ENCODE results near the gene LPAR1.
"Not testable (repeated sequence)": the region's sequence is repeated elsewhere in the genome, so short reads cannot be mapped to it uniquely, and the experiment has no call there.

LPAR1 gene

DNA sequence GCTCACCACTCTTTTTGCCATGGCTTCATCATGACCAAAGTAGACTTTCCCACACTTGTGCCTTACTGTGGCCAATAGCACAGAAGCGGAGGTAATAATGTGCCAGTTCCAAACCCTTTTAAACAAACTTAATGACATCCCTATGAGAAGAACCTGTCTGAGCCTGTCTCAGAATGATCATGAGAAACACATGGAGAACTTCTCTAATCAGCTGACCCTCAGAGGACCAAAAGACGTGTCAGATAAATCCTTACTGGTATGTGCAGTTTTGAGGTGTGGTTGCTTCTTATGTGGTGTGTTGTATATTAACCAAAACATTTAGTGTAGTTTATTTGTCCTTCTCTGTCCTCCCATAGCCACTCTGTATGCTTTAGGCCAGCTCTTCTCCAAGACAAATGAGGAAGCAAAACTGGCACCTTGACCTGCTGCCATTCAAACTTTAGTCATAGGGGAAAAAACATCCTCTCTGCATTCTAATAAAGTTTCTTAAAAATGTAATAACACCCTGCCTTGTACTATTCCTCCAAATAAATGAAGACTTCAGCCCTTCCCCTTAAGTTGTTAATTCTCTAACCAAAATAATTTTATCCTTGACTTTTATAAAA, 200.8 kb downstream of the LPAR1 start:
- DNase-seq (ENCODE audit: low read depth) = no peak

GRCh38 chr9:110835859-110836271, 202.4 kb downstream of the LPAR1 start:
- TF ChIP-seq, protein P1, sequence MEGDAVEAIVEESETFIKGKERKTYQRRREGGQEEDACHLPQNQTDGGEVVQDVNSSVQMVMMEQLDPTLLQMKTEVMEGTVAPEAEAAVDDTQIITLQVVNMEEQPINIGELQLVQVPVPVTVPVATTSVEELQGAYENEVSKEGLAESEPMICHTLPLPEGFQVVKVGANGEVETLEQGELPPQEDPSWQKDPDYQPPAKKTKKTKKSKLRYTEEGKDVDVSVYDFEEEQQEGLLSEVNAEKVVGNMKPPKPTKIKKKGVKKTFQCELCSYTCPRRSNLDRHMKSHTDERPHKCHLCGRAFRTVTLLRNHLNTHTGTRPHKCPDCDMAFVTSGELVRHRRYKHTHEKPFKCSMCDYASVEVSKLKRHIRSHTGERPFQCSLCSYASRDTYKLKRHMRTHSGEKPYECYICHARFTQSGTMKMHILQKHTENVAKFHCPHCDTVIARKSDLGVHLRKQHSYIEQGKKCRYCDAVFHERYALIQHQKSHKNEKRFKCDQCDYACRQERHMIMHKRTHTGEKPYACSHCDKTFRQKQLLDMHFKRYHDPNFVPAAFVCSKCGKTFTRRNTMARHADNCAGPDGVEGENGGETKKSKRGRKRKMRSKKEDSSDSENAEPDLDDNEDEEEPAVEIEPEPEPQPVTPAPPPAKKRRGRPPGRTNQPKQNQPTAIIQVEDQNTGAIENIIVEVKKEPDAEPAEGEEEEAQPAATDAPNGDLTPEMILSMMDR (IDR thresholded peaks at IDR 0.05; ENCODE audit: control insufficient read depth, insufficient read depth, low read depth, low read length, missing control alignments) = no peak
- no peak for DNase-seq (ENCODE audit: low read depth)
- H3K4me3 ChIP-seq (ENCODE audit: control insufficient read depth, low read depth, low read length) = no peak overlapping the region

More for the DNA sequence above, 200.8 kb downstream of the LPAR1 start:
- TF ChIP-seq, protein P1 (IDR thresholded peaks at IDR 0.05; ENCODE audit: control insufficient read depth, insufficient read depth, low read depth, low read length, missing control alignments) = no peak
- no peak overlapping the region for H3K4me3 ChIP-seq (ENCODE audit: control insufficient read depth, low read depth, low read length)

DNA sequence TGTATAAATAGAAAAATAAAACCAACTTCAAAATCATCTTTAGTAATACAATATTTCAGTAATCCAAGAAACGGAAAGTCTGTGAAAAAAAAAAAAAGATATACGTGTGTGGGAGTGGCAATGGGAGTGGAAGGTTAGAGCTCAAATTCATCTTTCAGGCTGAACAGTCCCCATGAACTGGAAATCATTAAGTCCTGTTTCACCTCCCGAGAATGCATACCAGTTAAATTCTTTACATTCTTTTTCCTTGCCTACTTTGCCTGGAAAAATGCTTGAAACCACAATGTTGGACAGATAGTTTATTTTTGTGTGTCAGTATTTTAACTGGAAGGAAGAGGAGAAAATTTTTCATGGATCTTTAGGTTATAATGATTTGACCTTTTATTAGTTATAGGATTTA, 202.9 kb downstream of the LPAR1 start:
- DNase-seq (ENCODE audit: low read depth) = peak; percentile 74
- TF ChIP-seq, protein P1 (IDR thresholded peaks at IDR 0.05; ENCODE audit: control insufficient read depth, insufficient read depth, low read depth, low read length, missing control alignments) = no peak
- H3K4me3 ChIP-seq (ENCODE audit: control insufficient read depth, low read depth, low read length) = no peak overlapping the region

DNA sequence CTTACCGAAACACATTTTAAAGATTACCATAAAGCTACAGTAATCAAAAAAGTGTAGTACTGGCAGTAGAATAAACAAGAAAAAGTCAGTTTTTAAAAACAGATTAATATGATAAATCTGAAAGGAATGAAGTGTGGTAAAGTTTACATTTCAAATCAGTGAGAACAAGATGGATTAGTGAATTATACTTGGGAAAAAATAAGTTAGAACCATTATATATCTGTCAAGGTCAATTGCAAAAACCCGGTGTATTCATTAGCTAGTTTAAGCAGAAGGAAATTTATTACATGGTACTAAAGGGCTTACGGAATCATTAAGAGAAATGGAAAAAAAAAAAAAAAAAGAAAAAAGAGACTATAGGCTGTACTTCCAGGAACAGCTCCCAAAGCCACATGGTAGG, 205.3 kb downstream of the LPAR1 start:
- no peak for DNase-seq (ENCODE audit: low read depth)
- H3K4me3 ChIP-seq (ENCODE audit: control insufficient read depth, low read depth, low read length) = no peak overlapping the region
- TF ChIP-seq, protein P1 (IDR thresholded peaks at IDR 0.05; ENCODE audit: control insufficient read depth, insufficient read depth, low read depth, low read length, missing control alignments) = no peak

DNA sequence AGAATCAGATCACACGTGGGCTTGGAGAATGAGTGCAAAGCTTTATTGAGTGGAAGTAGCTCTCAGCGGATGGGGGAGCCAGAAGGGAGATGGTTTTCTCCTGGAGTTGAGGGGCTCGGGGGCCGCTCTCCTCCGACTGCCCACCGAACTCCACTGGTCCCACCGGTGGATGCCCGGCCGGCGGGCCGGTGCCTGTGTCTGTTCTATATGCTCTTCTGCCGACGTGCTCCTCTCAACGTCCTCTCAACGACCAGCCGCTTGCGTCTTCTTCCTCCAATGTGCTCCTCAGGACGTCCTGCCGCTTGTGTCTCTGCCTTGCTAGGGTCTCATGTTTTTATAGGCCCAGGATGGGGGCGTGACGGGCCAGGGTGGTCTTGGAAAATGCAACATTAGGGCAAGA, 207.8 kb downstream of the LPAR1 start:
- H3K4me3 ChIP-seq (ENCODE audit: control insufficient read depth, low read depth, low read length) = no peak overlapping the region
- TF ChIP-seq, protein P1 (IDR thresholded peaks at IDR 0.05; ENCODE audit: control insufficient read depth, insufficient read depth, low read depth, low read length, missing control alignments) = no peak
- no peak for DNase-seq (ENCODE audit: low read depth)

DNA sequence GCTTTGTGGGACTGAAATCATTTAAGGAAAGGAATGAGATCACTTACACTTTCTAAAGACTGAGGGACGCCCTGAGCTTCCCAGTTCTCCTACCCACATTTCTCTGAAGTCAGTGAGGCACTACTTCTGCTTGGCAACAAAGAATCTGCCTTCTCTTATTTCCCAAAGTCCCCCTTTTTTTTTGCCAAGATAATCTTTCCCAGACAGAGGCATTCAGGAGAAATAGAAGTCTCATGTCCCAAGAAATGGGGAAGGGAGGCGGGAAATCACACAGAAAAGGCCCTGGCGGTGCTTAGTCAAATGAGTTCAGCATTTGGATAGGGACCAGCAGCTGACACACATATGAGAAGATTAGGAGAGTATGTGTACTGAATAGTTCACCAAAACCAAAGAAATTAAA, 210.0 kb downstream of the LPAR1 start:
- TF ChIP-seq, protein P1 (IDR thresholded peaks at IDR 0.05; ENCODE audit: control insufficient read depth, insufficient read depth, low read depth, low read length, missing control alignments) = no peak
- peak; percentile 46 for DNase-seq (ENCODE audit: low read depth)
- no peak overlapping the region for H3K4me3 ChIP-seq (ENCODE audit: control insufficient read depth, low read depth, low read length)

DNA sequence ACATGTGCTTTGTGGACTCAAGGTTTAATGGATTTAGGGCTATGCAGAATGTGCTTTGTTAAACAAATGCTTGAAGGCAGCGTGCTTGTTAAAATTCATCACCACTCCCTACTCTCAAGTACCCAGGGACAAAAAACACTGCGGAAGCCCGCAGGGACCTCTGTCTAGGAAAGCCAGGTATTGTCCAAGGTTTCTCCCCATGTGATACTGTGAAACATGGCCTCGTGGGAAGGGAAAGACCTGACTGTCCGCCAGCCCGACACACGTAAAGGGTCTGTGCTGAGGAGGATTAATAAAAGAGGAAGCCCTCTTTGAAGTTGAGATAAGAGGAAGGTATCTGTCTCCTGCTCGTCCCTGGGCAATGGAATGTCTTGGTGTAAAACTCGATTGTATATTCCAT, 211.9 kb downstream of the LPAR1 start:
- DNase-seq (ENCODE audit: low read depth); H3K4me3 ChIP-seq (ENCODE audit: control insufficient read depth, low read depth, low read length): not testable (repeated sequence)
